ENCODE measurements around the gene SLC43A3. TPM values are rescaled to one million over a fixed set of nuclear protein-coding genes. Genes with fewer than 3 reads are reported as not detected.

The SLC43A3 gene

GRCh38 chr11:57357856-57358255 lies 69.1 kb downstream of the SLC43A3 start:
- H2AFZ ChIP-seq (ENCODE audit: low read length) = no peak overlapping the region
- H2BK15ac ChIP-seq (ENCODE audit: low read length) = no peak overlapping the region
- no peak overlapping the region for H3K4me3 ChIP-seq (ENCODE audit: low read length in 2 of 2)
- H3K18ac ChIP-seq (ENCODE audit: low read length) = no peak overlapping the region
- peaks cover 0 to 26% (median 0%) of the 10 kb centered on the region in 3 experiments for H3K27me3 ChIP-seq (ENCODE audit: control insufficient read depth in 3 of 3, insufficient read depth in 3 of 3, low read depth in 1 of 3, low read length in 3 of 3)
- H3K23ac ChIP-seq (ENCODE audit: low read depth, low read length, poor library complexity) = no peak overlapping the region
- H3K9ac ChIP-seq (ENCODE audit: low read depth, low read length, poor library complexity) = no peak overlapping the region
- H2AK5ac ChIP-seq (ENCODE audit: low read depth, low read length) = no peak overlapping the region
- no peak overlapping the region for H3K4me2 ChIP-seq (ENCODE audit: insufficient read depth, low read length, poor library complexity, severe bottlenecking)
- H4K91ac ChIP-seq (ENCODE audit: low read depth, low read length, poor library complexity) = no peak overlapping the region
- H3K14ac ChIP-seq (ENCODE audit: low read length) = no peak overlapping the region
- DNase-seq (ENCODE audit: low spot score) = no peak
- H3K4me1 ChIP-seq (ENCODE audit: control insufficient read depth in 2 of 2, insufficient read depth in 1 of 2, low read depth in 1 of 2, low read length in 2 of 2) = peaks cover 8 to 11% of the 10 kb centered on the region in 2 donors
- H2BK12ac ChIP-seq (ENCODE audit: low read length) = no peak overlapping the region
- no peak overlapping the region for H4K8ac ChIP-seq (ENCODE audit: low read depth, low read length)
- no peak overlapping the region for H2BK5ac ChIP-seq (ENCODE audit: low read length)
- H2BK120ac ChIP-seq (ENCODE audit: low read depth, low read length) = no peak overlapping the region
- no CpG with 5 or more reads among the region's 6 CpGs for WGBS, 2 donors (ENCODE audit: extremely low coverage in 2 of 2, insufficient read length in 2 of 2, insufficient replicate concordance in 1 of 2)
- H3K27ac ChIP-seq (replicated peaks; ENCODE audit: low read length) = no peak overlapping the region
- no peaks in the 10 kb centered on the region for H3K79me1 ChIP-seq (ENCODE audit: low read depth, low read length)
- no peaks in the 10 kb centered on the region for H3K9me3 ChIP-seq (replicated peaks in 1 of 2; ENCODE audit: control insufficient read depth in 2 of 2, insufficient read depth in 1 of 2, low read depth in 1 of 2, low read length in 2 of 2)
- H3K4ac ChIP-seq (ENCODE audit: low read length) = no peak overlapping the region
- no peaks in the 10 kb centered on the region for H3K36me3 ChIP-seq (replicated peaks in 1 of 2; ENCODE audit: control insufficient read depth in 2 of 2, insufficient read depth in 2 of 2, low read length in 2 of 2)

DNA sequence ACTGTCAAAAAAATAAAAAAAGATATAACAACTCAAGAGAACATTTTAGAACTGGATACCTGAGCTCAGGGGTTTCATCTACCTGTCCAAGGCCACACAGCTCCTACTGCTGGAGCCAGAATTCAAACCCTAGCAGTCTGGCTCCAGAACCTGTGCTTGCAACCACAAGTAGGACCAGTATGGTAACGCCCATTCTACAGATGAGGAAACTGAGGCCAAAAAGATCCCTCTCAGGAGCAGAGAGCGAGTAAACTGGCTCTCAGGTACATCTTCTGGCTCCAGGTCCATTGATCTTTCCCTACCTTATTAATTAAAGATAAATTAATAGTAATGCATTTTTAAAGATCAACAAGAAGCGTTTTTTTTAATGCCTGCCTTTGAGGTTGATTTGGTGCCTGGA lies 69.6 kb downstream of the SLC43A3 start:
- no CpG with 5 or more reads among the region's 3 CpGs for WGBS, 2 donors (ENCODE audit: extremely low coverage in 2 of 2, insufficient read length in 2 of 2, insufficient replicate concordance in 1 of 2)
- H3K23ac ChIP-seq (ENCODE audit: low read depth, low read length, poor library complexity) = no peak overlapping the region
- DNase-seq (ENCODE audit: low spot score) = no peak
- H3K14ac ChIP-seq (ENCODE audit: low read length) = no peak overlapping the region
- H2AK5ac ChIP-seq (ENCODE audit: low read depth, low read length) = no peak overlapping the region
- H3K27me3 ChIP-seq (ENCODE audit: control insufficient read depth in 3 of 3, insufficient read depth in 3 of 3, low read depth in 1 of 3, low read length in 3 of 3) = peaks cover 0 to 26% (median 0%) of the 10 kb centered on the region in 3 experiments
- no peak overlapping the region for H2BK5ac ChIP-seq (ENCODE audit: low read length)
- H3K4ac ChIP-seq (ENCODE audit: low read length) = no peak overlapping the region
- H3K18ac ChIP-seq (ENCODE audit: low read length) = no peak overlapping the region
- H2BK120ac ChIP-seq (ENCODE audit: low read depth, low read length) = no peak overlapping the region
- H3K4me1 ChIP-seq (ENCODE audit: control insufficient read depth in 2 of 2, insufficient read depth in 1 of 2, low read depth in 1 of 2, low read length in 2 of 2) = peaks cover 11 to 13% of the 10 kb centered on the region in 2 donors
- H2AFZ ChIP-seq (ENCODE audit: low read length) = no peak overlapping the region
- H2BK12ac ChIP-seq (ENCODE audit: low read length) = no peak overlapping the region
- no peak overlapping the region for H2BK15ac ChIP-seq (ENCODE audit: low read length)
- H3K36me3 ChIP-seq (replicated peaks in 1 of 2; ENCODE audit: control insufficient read depth in 2 of 2, insufficient read depth in 2 of 2, low read length in 2 of 2) = no peaks in the 10 kb centered on the region
- no peak overlapping the region for H4K91ac ChIP-seq (ENCODE audit: low read depth, low read length, poor library complexity)
- H3K9ac ChIP-seq (ENCODE audit: low read depth, low read length, poor library complexity) = no peak overlapping the region
- no peaks in the 10 kb centered on the region for H3K9me3 ChIP-seq (replicated peaks in 1 of 2; ENCODE audit: control insufficient read depth in 2 of 2, insufficient read depth in 1 of 2, low read depth in 1 of 2, low read length in 2 of 2)
- no peak overlapping the region for H3K4me3 ChIP-seq (ENCODE audit: low read length in 2 of 2)
- no peak overlapping the region for H4K8ac ChIP-seq (ENCODE audit: low read depth, low read length)
- H3K27ac ChIP-seq (replicated peaks; ENCODE audit: low read length) = no peak overlapping the region
- no peaks in the 10 kb centered on the region for H3K79me1 ChIP-seq (ENCODE audit: low read depth, low read length)
- H3K4me2 ChIP-seq (ENCODE audit: insufficient read depth, low read length, poor library complexity, severe bottlenecking) = no peak overlapping the region

Small RNA genes within 50 kb of the gene (small RNA-seq; reads per million reads assigned to genes)
- gene RNA5SP341 (ENCODE audit: insufficient read depth) = not detected
